ENCODE measurements around the gene ERC2. TPM values are rescaled to one million over a fixed set of nuclear protein-coding genes. Genes with fewer than 3 reads are reported as not detected.

ERC2 gene
- total and polyA plus RNA-seq, 2 donors (not counting 1 experiment from before 2014, with no cell fraction given), result 0.14 to 0.17 TPM

DNA sequence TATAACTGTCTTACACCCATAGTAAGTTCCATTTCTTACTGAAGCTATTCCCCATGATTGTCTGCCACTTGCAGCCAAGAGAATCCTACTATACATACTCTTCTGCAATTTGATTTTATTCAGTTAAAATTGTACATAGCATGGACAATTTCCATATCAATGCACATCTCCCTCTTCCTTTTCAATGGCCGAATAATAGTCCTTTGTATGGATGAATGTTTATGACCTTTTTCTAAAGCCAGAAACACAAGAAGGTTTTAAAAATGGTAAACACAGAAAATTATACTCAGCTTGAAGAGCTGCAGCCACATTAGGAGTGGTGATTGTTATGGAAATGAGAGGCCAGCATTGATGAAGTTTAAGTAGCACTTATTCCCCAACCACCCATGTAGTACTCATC is 8.5 kb upstream of the ERC2 start:
- Histone ChIP-seq H3K36me3 (ENCODE audit: control insufficient read depth, insufficient read depth, low read length) (no peaks in the 10 kb centered on the region), H3K27me3 (ENCODE audit: control insufficient read depth, insufficient read depth, low read length) (no peaks in the 10 kb centered on the region), H4K20me1 (ENCODE audit: control insufficient read depth, extremely low read depth, insufficient read depth, low read length) (no peaks in the 10 kb centered on the region), H3K79me2 (ENCODE audit: control insufficient read depth, insufficient read depth, low read length) (no peaks in the 10 kb centered on the region), H3K4me1 (ENCODE audit: control insufficient read depth, extremely low read depth, insufficient read depth, low read length) (no peaks in the 10 kb centered on the region), H3K4me3 (replicated peaks in 1 of 4; ENCODE audit: control extremely low read depth in 1 of 4, insufficient read depth in 1 of 4, low read depth in 3 of 4, low read length in 4 of 4) (no peak overlapping the region), H2AFZ (ENCODE audit: low read length) (no peak overlapping the region), H3K9me3 (ENCODE audit: control insufficient read depth, insufficient read depth, low read depth, low read length) (no peaks in the 10 kb centered on the region), H3K4me2 (ENCODE audit: extremely low read depth, insufficient read depth, low read length) (no peak overlapping the region), H3K27ac (ENCODE audit: insufficient read depth, low read length) (no peak overlapping the region), H3K9ac (ENCODE audit: insufficient read depth, low read length) (no peak overlapping the region)
- no peak for TF ChIP-seq EZH2 (IDR thresholded peaks at IDR 0.05; ENCODE audit: low read length, missing control alignments)
- TF ChIP-seq, protein P1, sequence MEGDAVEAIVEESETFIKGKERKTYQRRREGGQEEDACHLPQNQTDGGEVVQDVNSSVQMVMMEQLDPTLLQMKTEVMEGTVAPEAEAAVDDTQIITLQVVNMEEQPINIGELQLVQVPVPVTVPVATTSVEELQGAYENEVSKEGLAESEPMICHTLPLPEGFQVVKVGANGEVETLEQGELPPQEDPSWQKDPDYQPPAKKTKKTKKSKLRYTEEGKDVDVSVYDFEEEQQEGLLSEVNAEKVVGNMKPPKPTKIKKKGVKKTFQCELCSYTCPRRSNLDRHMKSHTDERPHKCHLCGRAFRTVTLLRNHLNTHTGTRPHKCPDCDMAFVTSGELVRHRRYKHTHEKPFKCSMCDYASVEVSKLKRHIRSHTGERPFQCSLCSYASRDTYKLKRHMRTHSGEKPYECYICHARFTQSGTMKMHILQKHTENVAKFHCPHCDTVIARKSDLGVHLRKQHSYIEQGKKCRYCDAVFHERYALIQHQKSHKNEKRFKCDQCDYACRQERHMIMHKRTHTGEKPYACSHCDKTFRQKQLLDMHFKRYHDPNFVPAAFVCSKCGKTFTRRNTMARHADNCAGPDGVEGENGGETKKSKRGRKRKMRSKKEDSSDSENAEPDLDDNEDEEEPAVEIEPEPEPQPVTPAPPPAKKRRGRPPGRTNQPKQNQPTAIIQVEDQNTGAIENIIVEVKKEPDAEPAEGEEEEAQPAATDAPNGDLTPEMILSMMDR (conservative IDR thresholded peaks at IDR 0.05 in 1 of 2, IDR thresholded peaks at IDR 0.05 in 1 of 2; ENCODE audit: low read depth in 1 of 2, low read length in 2 of 2), result no peak
- no peak for DNase-seq (ENCODE audit: low read depth in 2 of 2)

DNA sequence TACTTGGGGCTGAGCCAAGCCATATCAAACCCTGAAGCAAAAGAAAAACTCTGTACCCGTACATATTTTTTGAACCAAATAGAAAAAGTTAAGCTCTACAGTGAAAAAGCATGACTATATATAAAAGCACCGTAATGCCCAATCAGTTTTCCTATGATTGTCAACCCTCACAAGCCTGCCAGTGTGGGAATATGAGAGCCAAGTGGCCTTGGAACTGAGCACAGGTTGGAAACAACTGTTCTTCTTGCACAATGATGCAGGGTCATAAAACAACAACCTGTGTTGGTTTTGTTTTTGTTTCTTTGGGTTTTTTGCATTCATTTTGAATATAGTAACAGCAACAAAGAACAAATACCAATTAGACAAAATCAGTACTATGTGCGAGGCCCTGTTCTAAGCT is 3.5 kb upstream of the ERC2 start:
- no peak overlapping the region for H2AFZ ChIP-seq (ENCODE audit: low read length)
- DNase-seq (ENCODE audit: low read depth in 2 of 2), result no peak
- H4K20me1 ChIP-seq (ENCODE audit: control insufficient read depth, extremely low read depth, insufficient read depth, low read length), result no peaks in the 10 kb centered on the region
- no peaks in the 10 kb centered on the region for H3K36me3 ChIP-seq (ENCODE audit: control insufficient read depth, insufficient read depth, low read length)
- peaks cover 6% of the 10 kb centered on the region for H3K27me3 ChIP-seq (ENCODE audit: control insufficient read depth, insufficient read depth, low read length)
- H3K27ac ChIP-seq (ENCODE audit: insufficient read depth, low read length), result no peak overlapping the region
- no peak overlapping the region for H3K4me3 ChIP-seq (replicated peaks in 1 of 4; ENCODE audit: control extremely low read depth in 1 of 4, insufficient read depth in 1 of 4, low read depth in 3 of 4, low read length in 4 of 4)
- H3K9ac ChIP-seq (ENCODE audit: insufficient read depth, low read length), result no peak overlapping the region
- no peaks in the 10 kb centered on the region for H3K9me3 ChIP-seq (ENCODE audit: control insufficient read depth, insufficient read depth, low read depth, low read length)
- H3K4me1 ChIP-seq (ENCODE audit: control insufficient read depth, extremely low read depth, insufficient read depth, low read length), result no peaks in the 10 kb centered on the region
- no peak overlapping the region for H3K4me2 ChIP-seq (ENCODE audit: extremely low read depth, insufficient read depth, low read length)
- no peaks in the 10 kb centered on the region for H3K79me2 ChIP-seq (ENCODE audit: control insufficient read depth, insufficient read depth, low read length)
- TF ChIP-seq, protein P1 (conservative IDR thresholded peaks at IDR 0.05 in 1 of 2, IDR thresholded peaks at IDR 0.05 in 1 of 2; ENCODE audit: low read depth in 1 of 2, low read length in 2 of 2), result no peak
- TF ChIP-seq EZH2 (IDR thresholded peaks at IDR 0.05; ENCODE audit: low read length, missing control alignments), result no peak

DNA sequence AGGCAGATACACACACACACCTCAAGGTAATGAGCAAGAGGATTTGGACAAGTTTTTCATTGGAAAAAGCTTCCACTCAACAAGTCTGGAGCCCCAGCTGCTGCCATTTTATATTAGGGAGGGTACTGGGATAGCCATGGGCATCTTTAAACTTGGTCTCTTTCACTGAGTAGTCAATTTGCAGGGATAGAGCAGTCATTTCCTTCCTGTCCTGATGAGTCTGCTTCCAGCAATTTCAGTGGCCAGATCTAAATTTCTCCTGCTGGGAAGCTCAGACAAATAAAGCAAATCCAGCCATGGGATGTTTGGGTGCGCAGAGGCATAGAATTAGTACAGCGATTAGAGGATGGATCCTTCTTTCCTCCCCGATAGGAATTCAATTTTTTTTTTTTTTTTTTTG is 874 bp upstream of the ERC2 start:
- no peak overlapping the region for H3K9ac ChIP-seq (ENCODE audit: insufficient read depth, low read length)
- TF ChIP-seq, protein P1 (conservative IDR thresholded peaks at IDR 0.05 in 1 of 2, IDR thresholded peaks at IDR 0.05 in 1 of 2; ENCODE audit: low read depth in 1 of 2, low read length in 2 of 2), result no peak
- TF ChIP-seq EZH2 (IDR thresholded peaks at IDR 0.05; ENCODE audit: low read length, missing control alignments), result no peak
- DNase-seq (ENCODE audit: low read depth in 2 of 2), result no peak
- H3K79me2 ChIP-seq (ENCODE audit: control insufficient read depth, insufficient read depth, low read length), result no peaks in the 10 kb centered on the region
- no peak overlapping the region for H3K4me2 ChIP-seq (ENCODE audit: extremely low read depth, insufficient read depth, low read length)
- no peak overlapping the region for H3K27ac ChIP-seq (ENCODE audit: insufficient read depth, low read length)
- H3K9me3 ChIP-seq (ENCODE audit: control insufficient read depth, insufficient read depth, low read depth, low read length), result no peaks in the 10 kb centered on the region
- peaks cover 8% of the 10 kb centered on the region for H3K27me3 ChIP-seq (ENCODE audit: control insufficient read depth, insufficient read depth, low read length)
- no peaks in the 10 kb centered on the region for H3K4me1 ChIP-seq (ENCODE audit: control insufficient read depth, extremely low read depth, insufficient read depth, low read length)
- H4K20me1 ChIP-seq (ENCODE audit: control insufficient read depth, extremely low read depth, insufficient read depth, low read length), result no peaks in the 10 kb centered on the region
- no peaks in the 10 kb centered on the region for H3K36me3 ChIP-seq (ENCODE audit: control insufficient read depth, insufficient read depth, low read length)
- no peak overlapping the region for H2AFZ ChIP-seq (ENCODE audit: low read length)
- H3K4me3 ChIP-seq (replicated peaks in 1 of 4; ENCODE audit: control extremely low read depth in 1 of 4, insufficient read depth in 1 of 4, low read depth in 3 of 4, low read length in 4 of 4), result no peak overlapping the region

All from fibroblast of lung (primary cell).